GM12801 (cell line): ENCODE results near the gene TBCK.

Experiments
- CTCF ChIP-seq: IDR thresholded peaks from one replicate; pipeline ENCODE4 v1.5.1; 2011; ENCODE audit warnings: control low read depth; ENCODE audit not compliant: insufficient read length; ENCODE audit errors: extremely low read depth

Gene TBCK

GRCh38 chr4:106172861-106173260, 143.1 kb downstream of the TBCK start:
- no peak for TF ChIP-seq CTCF

GRCh38 chr4:106165351-106166010, 150.5 kb downstream of the TBCK start:
- TF ChIP-seq CTCF: no peak

GRCh38 chr4:106162278-106162677, 153.7 kb downstream of the TBCK start:
- no peak for TF ChIP-seq CTCF

- TF ChIP-seq CTCF: no peak
Measured at GRCh38 chr4:106160560-106160959, 155.4 kb downstream of the TBCK start.

GRCh38 chr4:106149911-106150310, 166.1 kb downstream of the TBCK start:
- TF ChIP-seq CTCF: no peak

- TF ChIP-seq CTCF: no peak
Measured at GRCh38 chr4:106149026-106149425, 167.0 kb downstream of the TBCK start.

GRCh38 chr4:106142616-106143127, 173.3 kb downstream of the TBCK start:
- TF ChIP-seq CTCF: no peak
